Kidney epithelial cell (primary cell): ENCODE data around the gene SNAPC1. TPM values are rescaled to one million over a fixed set of nuclear protein-coding genes. Genes with fewer than 3 reads are reported as not detected.
A peak's percentile ranks its signal among the peaks of the same experiment; 100 is the strongest.

Source experiments
- DNase-seq: peaks from one replicate; pipeline ENCODE4 v3.0.0-alpha.2; 2010; ENCODE audit warnings: low read depth
- H3K27me3 ChIP-seq: 2 replicates; pipeline ENCODE4 v1.6.0; 2011; ENCODE audit warnings: low read length; ENCODE audit not compliant: control insufficient read depth, insufficient read depth
- H3K36me3 ChIP-seq: 2 replicates; pipeline ENCODE4 v1.5.1; 2011; ENCODE audit warnings: low read length; ENCODE audit not compliant: control insufficient read depth, insufficient read depth
- H3K4me3 ChIP-seq: 2 replicates; pipeline ENCODE4 v1.5.1; 2011; ENCODE audit warnings: low read depth, mild to moderate bottlenecking, control low read depth, low read length
- total RNA-seq: library from RNA; depleted of rRNA; stranded (reverse); fragments of >200 nt; gene quantifications from 2 replicates; pipeline ENCODE4 v1.2.3, GENCODE V29; 2015
- TF ChIP-seq, protein P1 (sequence below): IDR thresholded peaks from 2 replicates; pipeline ENCODE4 v1.5.1; 2011; ENCODE audit warnings: mild to moderate bottlenecking, moderate library complexity, low read length, control low read depth, inconsistent platforms; ENCODE audit not compliant: insufficient read depth, poor library complexity, severe bottlenecking

SNAPC1 gene
- total RNA-seq, 1 donor from 2014 or later: 16.1 TPM

DNA sequence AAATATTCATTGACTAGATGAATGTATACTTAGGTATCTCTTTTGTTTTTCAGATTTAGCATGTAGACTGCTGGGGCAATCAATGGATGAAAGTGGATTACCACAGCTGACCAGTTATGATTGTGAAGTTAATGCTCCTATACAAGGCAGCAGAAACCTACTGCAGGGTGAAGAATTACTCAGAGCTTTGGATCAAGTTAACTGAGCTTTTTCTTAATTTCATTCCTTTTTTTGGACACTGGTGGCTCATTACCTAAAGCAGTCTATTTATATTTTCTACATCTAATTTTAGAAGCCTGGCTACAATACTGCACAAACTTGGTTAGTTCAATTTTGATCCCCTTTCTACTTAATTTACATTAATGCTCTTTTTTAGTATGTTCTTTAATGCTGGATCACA is 15.3 kb upstream of the SNAPC1 start:
- H3K4me3 ChIP-seq: no peak overlapping the region
- DNase-seq: no peak
- H3K27me3 ChIP-seq: no peaks in the 10 kb centered on the region
- TF ChIP-seq, protein P1, sequence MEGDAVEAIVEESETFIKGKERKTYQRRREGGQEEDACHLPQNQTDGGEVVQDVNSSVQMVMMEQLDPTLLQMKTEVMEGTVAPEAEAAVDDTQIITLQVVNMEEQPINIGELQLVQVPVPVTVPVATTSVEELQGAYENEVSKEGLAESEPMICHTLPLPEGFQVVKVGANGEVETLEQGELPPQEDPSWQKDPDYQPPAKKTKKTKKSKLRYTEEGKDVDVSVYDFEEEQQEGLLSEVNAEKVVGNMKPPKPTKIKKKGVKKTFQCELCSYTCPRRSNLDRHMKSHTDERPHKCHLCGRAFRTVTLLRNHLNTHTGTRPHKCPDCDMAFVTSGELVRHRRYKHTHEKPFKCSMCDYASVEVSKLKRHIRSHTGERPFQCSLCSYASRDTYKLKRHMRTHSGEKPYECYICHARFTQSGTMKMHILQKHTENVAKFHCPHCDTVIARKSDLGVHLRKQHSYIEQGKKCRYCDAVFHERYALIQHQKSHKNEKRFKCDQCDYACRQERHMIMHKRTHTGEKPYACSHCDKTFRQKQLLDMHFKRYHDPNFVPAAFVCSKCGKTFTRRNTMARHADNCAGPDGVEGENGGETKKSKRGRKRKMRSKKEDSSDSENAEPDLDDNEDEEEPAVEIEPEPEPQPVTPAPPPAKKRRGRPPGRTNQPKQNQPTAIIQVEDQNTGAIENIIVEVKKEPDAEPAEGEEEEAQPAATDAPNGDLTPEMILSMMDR: no peak
- no peaks in the 10 kb centered on the region for H3K36me3 ChIP-seq

- H3K36me3 ChIP-seq: no peaks in the 10 kb centered on the region
- DNase-seq: no peak
- H3K4me3 ChIP-seq: no peak overlapping the region
- H3K27me3 ChIP-seq: no peaks in the 10 kb centered on the region
- TF ChIP-seq, protein P1: no peak
Observed at GRCh38 chr14:61747342-61747741, 14.9 kb upstream of the SNAPC1 start.

GRCh38 chr14:61749264-61749663 is 13.0 kb upstream of the SNAPC1 start:
- no peak for DNase-seq

GRCh38 chr14:61749867-61750266 is 12.4 kb upstream of the SNAPC1 start:
- Histone ChIP-seq H3K36me3 (no peaks in the 10 kb centered on the region), H3K27me3 (no peaks in the 10 kb centered on the region), H3K4me3 (peak overlapping the region; percentile 13)
- DNase-seq: no peak
- TF ChIP-seq, protein P1: no peak

More at GRCh38 chr14:61749264-61749663, 13.0 kb upstream of the SNAPC1 start:
- Histone ChIP-seq H3K36me3 (no peaks in the 10 kb centered on the region), H3K27me3 (no peaks in the 10 kb centered on the region), H3K4me3 (no peak overlapping the region)
- TF ChIP-seq, protein P1: no peak

- Histone ChIP-seq H3K4me3 (peak overlapping the region; percentile 29), H3K27me3 (no peaks in the 10 kb centered on the region), H3K36me3 (no peaks in the 10 kb centered on the region)
- TF ChIP-seq, protein P1: no peak
- DNase-seq: peak; percentile 47
Observed at GRCh38 chr14:61750708-61751474, 11.3 kb upstream of the SNAPC1 start.
